NCI-H128 (cell line): ENCODE data around the gene POLRMT.
"Not testable (repeated sequence)": the region's sequence is repeated elsewhere in the genome, so short reads cannot be mapped to it uniquely, and the experiment has no call there.

Source experiments
- DNase-seq: peaks from one replicate; lab custom pipeline; 2025; ENCODE audit not compliant: unreplicated experiment; lab: John Stamatoyannopoulos, UW

Gene POLRMT

GRCh38 chr19:613732-614567 lies 19.4 kb downstream of the POLRMT start:
- DNase-seq, result no peak

- no peak for DNase-seq
Measured at GRCh38 chr19:612941-613340, 20.4 kb downstream of the POLRMT start.

GRCh38 chr19:611481-611868 lies 21.9 kb downstream of the POLRMT start:
- no peak for DNase-seq

- no peak for DNase-seq
Measured at GRCh38 chr19:610801-611480, 22.4 kb downstream of the POLRMT start.

- DNase-seq, result no peak
Measured at GRCh38 chr19:610071-610800, 23.1 kb downstream of the POLRMT start.

- no peak for DNase-seq
Measured at GRCh38 chr19:609004-609346, 24.4 kb downstream of the POLRMT start.

GRCh38 chr19:608155-609003 lies 25.0 kb downstream of the POLRMT start:
- DNase-seq, result no peak

GRCh38 chr19:607301-608154 lies 25.8 kb downstream of the POLRMT start:
- no peak for DNase-seq

- not testable (repeated sequence) for DNase-seq
Measured at GRCh38 chr19:605061-605971, 28.0 kb downstream of the POLRMT start.

- no peak for DNase-seq
Measured at GRCh38 chr19:604355-604754, 29.0 kb downstream of the POLRMT start.

- not testable (repeated sequence) for DNase-seq
Measured at GRCh38 chr19:603779-604178, 29.6 kb downstream of the POLRMT start.

GRCh38 chr19:603302-603639 lies 30.1 kb downstream of the POLRMT start:
- not testable (repeated sequence) for DNase-seq

- DNase-seq, result no peak
Measured at GRCh38 chr19:602391-603301, 30.7 kb downstream of the POLRMT start.

GRCh38 chr19:601790-602189 lies 31.5 kb downstream of the POLRMT start:
- no peak for DNase-seq

GRCh38 chr19:601310-601709 lies 32.0 kb downstream of the POLRMT start:
- no peak for DNase-seq

GRCh38 chr19:597406-598315 lies 35.7 kb downstream of the POLRMT start:
- no peak for DNase-seq

GRCh38 chr19:596263-596655 lies 37.1 kb downstream of the POLRMT start:
- no peak for DNase-seq
